T-helper 17 cell (primary cell): ENCODE measurements around the gene NKIRAS1. TPM values are rescaled to one million over a fixed set of nuclear protein-coding genes. Genes with fewer than 3 reads are reported as not detected.
"Not testable (repeated sequence)": the region's sequence is repeated elsewhere in the genome, so short reads cannot be mapped to it uniquely, and the experiment has no call there.

Experiments
- ATAC-seq: fragments of 150-1000 bp; cut with Tn5 transposase; 2 replicates; pipeline ENCODE4 v1.10.0; 2021; ENCODE audit warnings: mild to moderate bottlenecking, moderate library complexity
- DNase-seq, 3 donors: peaks; one replicate each; pipeline versions ENCODE4 v3.0.0 to v3.0.0-alpha.2; 2020 to 2021
- H3K9me3 ChIP-seq: one replicate; pipeline ENCODE4 v1.7.0; 2013; ENCODE audit warnings: low read length, mild to moderate bottlenecking; ENCODE audit not compliant: control insufficient read depth, poor library complexity, severe bottlenecking
- H3K27ac Mint-ChIP-seq: one replicate; pipeline ENCODE4 v1.8.0; 2022; ENCODE audit warnings: mild to moderate bottlenecking, moderate library complexity, mixed read lengths
- H3K27me3 Mint-ChIP-seq: one replicate; pipeline ENCODE4 v1.8.0; 2022; ENCODE audit warnings: mixed read lengths
- H3K36me3 Mint-ChIP-seq: one replicate; pipeline ENCODE4 v1.8.0; 2022; ENCODE audit warnings: low read depth, mixed read lengths
- H3K4me1 Mint-ChIP-seq: one replicate; pipeline ENCODE4 v1.8.0; 2022; ENCODE audit warnings: mild to moderate bottlenecking, mixed read lengths
- H3K4me3 Mint-ChIP-seq: one replicate; pipeline ENCODE4 v1.8.0; 2022; ENCODE audit warnings: mild to moderate bottlenecking, moderate library complexity, mixed read lengths
- total RNA-seq, 4 donors: library from RNA in 2 of 4; stranded (reverse) in 2 of 4; gene quantifications; one replicate each; pipeline ENCODE4 v1.2.3 and lab custom pipeline; 2022 to 2026

Gene NKIRAS1
- total RNA-seq, 2 donors from 2014 or later = 2.6 to 2.7 TPM

DNA sequence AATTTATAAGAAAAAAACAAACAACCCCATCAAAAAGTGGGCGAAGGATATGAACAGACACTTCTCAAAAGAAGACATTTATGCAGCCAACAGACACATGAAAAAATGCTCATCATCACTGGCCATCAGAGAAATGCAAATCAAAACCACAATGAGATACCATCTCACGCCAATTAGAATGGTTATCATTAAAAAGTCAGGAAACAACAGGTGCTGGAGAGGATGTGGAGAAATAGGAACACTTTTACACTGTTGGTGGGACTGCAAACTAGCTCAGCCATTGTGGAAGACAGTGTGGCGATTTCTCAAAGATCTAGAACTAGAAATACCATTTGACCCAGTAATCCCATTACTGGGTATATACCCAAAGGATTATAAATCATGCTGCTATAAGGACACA, 4.5 kb downstream of the NKIRAS1 start:
- H3K27ac Mint-ChIP-seq = not testable (repeated sequence)

GRCh38 chr3:23911397-23911796, 5.4 kb downstream of the NKIRAS1 start:
- Mint-ChIP-seq H3K27me3 (no peaks in the 10 kb centered on the region), H3K4me3 (no peak overlapping the region), H3K27ac (no peak overlapping the region), H3K4me1 (peaks cover 13% of the 10 kb centered on the region), H3K36me3 (peaks cover 3% of the 10 kb centered on the region)
- no peak for ATAC-seq
- H3K9me3 ChIP-seq = no peaks in the 10 kb centered on the region
- no peak for DNase-seq

More for the DNA sequence above, 4.5 kb downstream of the NKIRAS1 start:
- not testable (repeated sequence) for ATAC-seq, H3K36me3 Mint-ChIP-seq, DNase-seq, H3K9me3 ChIP-seq, H3K27me3 Mint-ChIP-seq, H3K4me3 Mint-ChIP-seq
- peaks cover 15% of the 10 kb centered on the region for H3K4me1 Mint-ChIP-seq

GRCh38 chr3:23909341-23909740, 7.4 kb downstream of the NKIRAS1 start:
- DNase-seq (no peak), ATAC-seq (no peak)
- no peak overlapping the region for H3K4me3 Mint-ChIP-seq
- no peaks in the 10 kb centered on the region for H3K9me3 ChIP-seq
- peaks cover 5% of the 10 kb centered on the region for H3K36me3 Mint-ChIP-seq
- H3K27me3 Mint-ChIP-seq = no peaks in the 10 kb centered on the region
- H3K4me1 Mint-ChIP-seq = no peaks in the 10 kb centered on the region
- no peak overlapping the region for H3K27ac Mint-ChIP-seq

DNA sequence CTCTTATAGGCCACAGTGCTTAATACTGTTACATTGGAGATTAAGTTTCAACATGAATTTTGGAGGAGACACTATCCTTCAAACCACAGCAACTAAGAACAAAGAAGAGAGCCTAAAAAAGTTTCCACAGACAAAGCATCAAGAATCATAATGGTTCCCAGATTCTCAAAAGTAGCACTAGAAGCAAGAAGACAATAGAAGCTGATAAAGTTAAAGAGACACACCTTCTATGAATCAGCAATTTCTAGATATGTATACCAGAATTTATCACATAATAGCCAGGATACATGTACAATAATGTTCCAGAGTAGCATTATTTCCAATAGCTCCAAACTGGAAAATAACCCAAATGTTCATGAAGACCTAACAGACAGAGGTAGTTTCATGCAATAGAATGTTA, 12.2 kb downstream of the NKIRAS1 start:
- no peaks in the 10 kb centered on the region for H3K9me3 ChIP-seq
- no peak for ATAC-seq
- no peaks in the 10 kb centered on the region for H3K27me3 Mint-ChIP-seq
- no peaks in the 10 kb centered on the region for H3K4me1 Mint-ChIP-seq
- no peak for DNase-seq
- peaks cover 4% of the 10 kb centered on the region for H3K36me3 Mint-ChIP-seq
- peak overlapping the region; percentile 62 for H3K27ac Mint-ChIP-seq
- H3K4me3 Mint-ChIP-seq = no peak overlapping the region

GRCh38 chr3:23900744-23901143, 16.0 kb downstream of the NKIRAS1 start:
- H3K36me3 Mint-ChIP-seq = peaks cover 12% of the 10 kb centered on the region
- no peak overlapping the region for H3K27ac Mint-ChIP-seq
- H3K4me1 Mint-ChIP-seq = peaks cover 6% of the 10 kb centered on the region
- no peak for DNase-seq
- H3K27me3 Mint-ChIP-seq = no peaks in the 10 kb centered on the region
- ATAC-seq = no peak
- H3K9me3 ChIP-seq = no peaks in the 10 kb centered on the region
- no peak overlapping the region for H3K4me3 Mint-ChIP-seq

- ATAC-seq (no peak), DNase-seq (no peak)
- no peaks in the 10 kb centered on the region for H3K9me3 ChIP-seq
- H3K36me3 Mint-ChIP-seq = peaks cover 17% of the 10 kb centered on the region
- H3K4me3 Mint-ChIP-seq = peak overlapping the region; percentile 21
- H3K27ac Mint-ChIP-seq = no peak overlapping the region
- H3K27me3 Mint-ChIP-seq = no peaks in the 10 kb centered on the region
- H3K4me1 Mint-ChIP-seq = peaks cover 21% of the 10 kb centered on the region
Observed at GRCh38 chr3:23895181-23895580, 21.6 kb downstream of the NKIRAS1 start.

DNA sequence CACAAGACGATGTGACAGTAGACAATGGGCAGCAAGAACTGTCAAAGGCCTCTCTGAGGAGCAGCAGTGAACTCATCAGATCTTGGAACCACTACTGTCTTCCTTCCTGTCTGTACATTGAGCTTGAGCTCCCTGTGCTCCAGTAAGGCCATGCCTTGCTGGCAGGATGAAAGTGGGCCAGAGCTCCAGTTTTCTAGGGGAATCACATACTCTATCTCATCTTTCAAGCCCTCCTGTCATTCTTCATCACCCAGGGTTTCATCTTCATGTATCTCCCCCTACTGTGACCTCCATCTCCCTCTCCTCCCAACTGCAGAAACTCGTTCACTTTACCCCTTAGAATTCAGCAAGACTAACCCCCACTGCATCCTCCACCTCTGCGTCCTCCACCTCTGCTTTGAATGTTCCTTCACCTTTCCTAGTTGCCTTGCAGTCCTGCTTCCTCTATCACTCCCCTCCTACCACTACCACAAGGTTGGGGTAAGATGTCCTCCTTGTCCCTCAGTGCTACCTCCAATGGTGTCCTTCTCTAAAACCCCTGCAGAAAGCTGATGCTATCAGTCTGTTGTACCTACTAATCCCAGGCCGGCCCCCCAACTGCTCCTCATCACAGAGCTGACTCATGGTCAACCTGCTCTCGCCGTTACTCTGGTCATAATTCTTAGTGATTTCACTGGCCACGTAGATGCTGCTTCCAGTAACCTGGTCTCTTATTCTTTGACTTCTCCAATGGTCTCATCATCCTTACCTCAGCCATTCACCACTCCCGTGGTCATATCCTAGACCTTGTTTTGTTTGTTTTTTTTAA, 22.3 kb downstream of the NKIRAS1 start:
- peak overlapping the region; percentile 21 for H3K4me3 Mint-ChIP-seq
- H3K4me1 Mint-ChIP-seq = peaks cover 20% of the 10 kb centered on the region
- H3K36me3 Mint-ChIP-seq = peaks cover 16% of the 10 kb centered on the region
- ATAC-seq (no peak), DNase-seq (no peak)
- H3K9me3 ChIP-seq = no peaks in the 10 kb centered on the region
- no peak overlapping the region for H3K27ac Mint-ChIP-seq
- no peaks in the 10 kb centered on the region for H3K27me3 Mint-ChIP-seq

- H3K9me3 ChIP-seq = no peaks in the 10 kb centered on the region
- Mint-ChIP-seq H3K4me1 (peaks cover 13% of the 10 kb centered on the region), H3K27ac (no peak overlapping the region), H3K4me3 (no peak overlapping the region), H3K27me3 (no peaks in the 10 kb centered on the region), H3K36me3 (peaks cover 7% of the 10 kb centered on the region)
- ATAC-seq (no peak), DNase-seq (no peak)
Observed at GRCh38 chr3:23889950-23890349, 26.8 kb downstream of the NKIRAS1 start.

- no peak overlapping the region for H3K27ac Mint-ChIP-seq
Observed at GRCh38 chr3:23889386-23889785, 27.4 kb downstream of the NKIRAS1 start.

DNA sequence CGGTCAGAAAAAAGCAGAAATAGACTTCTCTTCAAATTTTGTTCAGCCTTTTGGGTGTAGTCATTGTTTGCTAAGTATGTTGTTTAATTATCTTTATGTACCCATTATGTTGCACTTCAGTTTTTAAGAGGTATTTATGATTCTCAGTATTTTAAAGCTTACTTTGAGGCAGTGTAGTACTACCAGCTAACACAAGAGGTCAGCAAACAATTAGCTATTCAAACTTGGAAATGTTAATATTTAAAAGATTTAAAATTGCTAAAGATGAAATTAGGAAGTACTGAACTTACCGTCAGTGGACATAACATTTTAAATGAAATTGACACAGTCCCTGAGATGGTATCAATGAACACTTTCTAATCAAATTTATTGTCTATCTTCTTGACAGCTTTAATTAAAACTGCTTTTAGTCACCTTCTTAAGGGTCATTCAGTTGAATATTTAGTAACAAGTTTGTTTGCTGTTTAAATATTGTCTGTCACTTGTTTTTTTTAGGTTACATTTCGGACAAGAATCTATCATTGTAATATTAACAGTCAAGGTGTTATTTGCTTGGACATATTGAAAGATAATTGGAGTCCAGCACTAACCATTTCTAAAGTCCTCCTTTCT, 28.1 kb downstream of the NKIRAS1 start:
- H3K4me3 Mint-ChIP-seq = no peak overlapping the region
- no peaks in the 10 kb centered on the region for H3K27me3 Mint-ChIP-seq
- no peak for DNase-seq
- peak; percentile 61 for ATAC-seq
- no peaks in the 10 kb centered on the region for H3K9me3 ChIP-seq
- peaks cover 3% of the 10 kb centered on the region for H3K4me1 Mint-ChIP-seq
- H3K27ac Mint-ChIP-seq = no peak overlapping the region
- no peaks in the 10 kb centered on the region for H3K36me3 Mint-ChIP-seq

More at GRCh38 chr3:23889386-23889785, 27.4 kb downstream of the NKIRAS1 start:
- peaks cover 7% of the 10 kb centered on the region for H3K4me1 Mint-ChIP-seq
- ATAC-seq = no peak
- H3K9me3 ChIP-seq = no peaks in the 10 kb centered on the region
- DNase-seq = no peak
- H3K27me3 Mint-ChIP-seq = no peaks in the 10 kb centered on the region
- H3K36me3 Mint-ChIP-seq = peaks cover 2% of the 10 kb centered on the region
- no peak overlapping the region for H3K4me3 Mint-ChIP-seq

DNA sequence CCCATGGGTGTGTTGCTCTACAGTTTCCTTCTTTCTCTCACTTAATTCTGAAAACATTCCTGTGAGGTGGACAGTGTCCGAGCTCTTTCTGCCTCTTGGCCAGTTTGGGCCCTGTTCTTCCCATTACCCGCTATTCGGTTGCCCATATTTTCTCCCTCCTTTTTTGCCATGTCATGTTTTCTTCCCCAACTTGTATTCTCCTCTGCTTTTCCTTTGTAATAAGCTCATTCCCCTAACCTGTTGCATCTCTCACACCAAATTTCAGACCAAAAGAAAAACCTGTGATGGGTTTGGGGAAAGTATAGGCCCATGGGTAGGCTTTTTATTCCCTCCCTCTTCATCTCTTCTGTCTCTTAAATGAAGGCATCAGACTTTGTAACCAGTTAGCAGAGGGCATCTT, 30.5 kb downstream of the NKIRAS1 start:
- Mint-ChIP-seq H3K4me1 (peaks cover 3% of the 10 kb centered on the region), H3K27me3 (no peaks in the 10 kb centered on the region), H3K36me3 (peaks cover 3% of the 10 kb centered on the region), H3K4me3 (no peak overlapping the region), H3K27ac (no peak overlapping the region)
- ATAC-seq = no peak
- no peaks in the 10 kb centered on the region for H3K9me3 ChIP-seq
- no peak for DNase-seq

DNA sequence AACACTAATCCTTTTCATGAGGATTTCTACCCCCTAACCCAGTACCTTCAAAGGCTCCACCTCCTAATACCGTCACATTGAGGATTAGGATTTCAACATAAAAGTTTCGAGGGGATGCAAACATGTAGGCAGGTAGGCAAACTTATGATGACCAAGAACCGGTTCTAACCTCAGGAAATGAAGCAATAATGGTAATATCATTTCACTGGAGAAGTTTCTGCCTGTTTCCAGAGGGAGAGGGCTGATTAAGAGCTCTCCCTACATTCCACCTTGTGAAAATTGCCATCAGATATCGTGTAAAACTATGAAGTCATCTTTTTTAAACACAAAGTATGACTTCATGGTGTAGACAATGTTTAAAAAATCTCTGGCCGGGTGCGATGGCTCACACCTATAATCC, 31.6 kb downstream of the NKIRAS1 start:
- no peak for DNase-seq
- Mint-ChIP-seq H3K36me3 (peaks cover 3% of the 10 kb centered on the region), H3K27ac (no peak overlapping the region)

GRCh38 chr3:23884481-23884880, 32.3 kb downstream of the NKIRAS1 start:
- no peak for ATAC-seq
- Mint-ChIP-seq H3K4me3 (no peak overlapping the region), H3K27me3 (no peaks in the 10 kb centered on the region), H3K4me1 (peaks cover 6% of the 10 kb centered on the region), H3K36me3 (peaks cover 3% of the 10 kb centered on the region), H3K27ac (no peak overlapping the region)
- no peak for DNase-seq
- no peaks in the 10 kb centered on the region for H3K9me3 ChIP-seq

More for the DNA sequence above, 31.6 kb downstream of the NKIRAS1 start:
- Mint-ChIP-seq H3K4me3 (no peak overlapping the region), H3K27me3 (no peaks in the 10 kb centered on the region), H3K4me1 (peaks cover 3% of the 10 kb centered on the region)
- H3K9me3 ChIP-seq = no peaks in the 10 kb centered on the region
- no peak for ATAC-seq

DNA sequence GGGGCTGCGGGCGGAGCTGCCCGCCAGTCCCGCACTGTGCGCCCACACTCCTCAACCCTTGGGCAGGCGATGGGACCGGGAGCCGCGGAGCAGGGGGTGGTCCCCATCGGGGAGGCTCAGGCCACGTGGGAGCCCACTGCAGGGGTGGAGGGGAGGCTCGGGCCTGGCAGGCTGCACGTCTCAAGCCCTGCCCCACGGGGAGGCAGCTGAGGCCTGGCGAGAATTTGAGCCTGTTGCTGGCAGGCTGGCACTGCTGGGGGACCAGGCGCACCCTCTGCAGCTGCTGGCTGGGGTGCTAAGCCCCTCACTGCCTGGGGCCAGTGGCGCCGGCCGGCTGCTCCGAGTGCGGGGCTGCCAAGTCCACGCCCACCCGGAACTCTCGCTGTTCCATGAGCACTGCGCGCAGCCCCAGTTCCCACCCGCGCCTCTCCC, 34.3 kb downstream of the NKIRAS1 start:
- no peak for ATAC-seq
- H3K27me3 Mint-ChIP-seq = no peaks in the 10 kb centered on the region
- no peak for DNase-seq
- no peaks in the 10 kb centered on the region for H3K9me3 ChIP-seq
- no peak overlapping the region for H3K27ac Mint-ChIP-seq
- H3K36me3 Mint-ChIP-seq = peaks cover 3% of the 10 kb centered on the region
- no peak overlapping the region for H3K4me3 Mint-ChIP-seq
- H3K4me1 Mint-ChIP-seq = peaks cover 19% of the 10 kb centered on the region
